BE2C (cell line): ENCODE measurements around the gene ABCC8.

ENCODE experiments used
- DNase-seq: peaks from one replicate; pipeline ENCODE4 v3.0.0-alpha.2; 2020
- H3K27me3 ChIP-seq: fragments of 250-450 bp; sonication (Bioruptor Pico); 2 replicates; pipeline ENCODE4 v1.5.1; 2020; ENCODE audit warnings: mild to moderate bottlenecking
- H3K36me3 ChIP-seq: fragments of 250-450 bp; sonication (Bioruptor Pico); 2 replicates; pipeline ENCODE4 v1.5.1; 2020; ENCODE audit warnings: mild to moderate bottlenecking
- H3K4me1 ChIP-seq: fragments of 250-450 bp; sonication (Bioruptor Pico); 2 replicates; pipeline ENCODE4 v1.5.1; 2020
- H3K4me3 ChIP-seq: 2 replicates; pipeline ENCODE4 v1.5.1; 2011; ENCODE audit warnings: low read depth, low read length
- H3K9me3 ChIP-seq: fragments of 250-450 bp; sonication (Bioruptor Pico); 2 replicates; pipeline ENCODE4 v1.5.1; 2020
- CTCF ChIP-seq: IDR thresholded peaks from 2 replicates; pipeline ENCODE4 v1.5.1; 2012; ENCODE audit warnings: mild to moderate bottlenecking, low read depth, low read length

Gene ABCC8

GRCh38 chr11:17371614-17372013 is 105.0 kb downstream of the ABCC8 start:
- Histone ChIP-seq H3K36me3 (no peaks in the 10 kb centered on the region), H3K4me1 (no peaks in the 10 kb centered on the region), H3K4me3 (no peak overlapping the region), H3K27me3 (no peaks in the 10 kb centered on the region), H3K9me3 (no peaks in the 10 kb centered on the region)
- no peak for TF ChIP-seq CTCF
- DNase-seq, result no peak

GRCh38 chr11:17369684-17370243 is 106.9 kb downstream of the ABCC8 start:
- no peak overlapping the region for H3K4me3 ChIP-seq
- TF ChIP-seq CTCF, result no peak
- no peaks in the 10 kb centered on the region for H3K36me3 ChIP-seq
- no peaks in the 10 kb centered on the region for H3K9me3 ChIP-seq
- no peak for DNase-seq
- H3K4me1 ChIP-seq, result no peaks in the 10 kb centered on the region
- no peaks in the 10 kb centered on the region for H3K27me3 ChIP-seq

- no peak for TF ChIP-seq CTCF
- Histone ChIP-seq H3K36me3 (no peaks in the 10 kb centered on the region), H3K4me3 (no peak overlapping the region), H3K9me3 (no peaks in the 10 kb centered on the region), H3K27me3 (no peaks in the 10 kb centered on the region), H3K4me1 (no peaks in the 10 kb centered on the region)
- DNase-seq, result no peak
These were observed 107.6 kb downstream of the ABCC8 start for GRCh38 chr11:17369094-17369493.

- Histone ChIP-seq H3K36me3 (no peaks in the 10 kb centered on the region), H3K9me3 (no peaks in the 10 kb centered on the region), H3K4me1 (no peaks in the 10 kb centered on the region), H3K4me3 (no peak overlapping the region), H3K27me3 (no peaks in the 10 kb centered on the region)
- no peak for DNase-seq
- TF ChIP-seq CTCF, result no peak
These were observed 108.1 kb downstream of the ABCC8 start for GRCh38 chr11:17368551-17368950.

GRCh38 chr11:17366495-17366894 is 110.2 kb downstream of the ABCC8 start:
- Histone ChIP-seq H3K4me3 (no peak overlapping the region), H3K27me3 (no peaks in the 10 kb centered on the region), H3K4me1 (no peaks in the 10 kb centered on the region), H3K36me3 (no peaks in the 10 kb centered on the region), H3K9me3 (no peaks in the 10 kb centered on the region)
- no peak for DNase-seq
- no peak for TF ChIP-seq CTCF

GRCh38 chr11:17354601-17354991 is 122.0 kb downstream of the ABCC8 start:
- H3K27me3 ChIP-seq, result 0 out of 2 replicates have a peak, but pooled peaks cover 5% of the 10 kb centered on the region
- no peaks in the 10 kb centered on the region for H3K4me1 ChIP-seq
- peak; percentile 55 for TF ChIP-seq CTCF
- H3K9me3 ChIP-seq, result no peaks in the 10 kb centered on the region
- peak overlapping the region; percentile 69 for H3K4me3 ChIP-seq
- no peaks in the 10 kb centered on the region for H3K36me3 ChIP-seq
- peak; percentile 61 for DNase-seq
